Measurements from ENCODE around the gene CCDC88C. TPM values are rescaled to one million over a fixed set of nuclear protein-coding genes. Genes with fewer than 3 reads are reported as not detected.

Gene CCDC88C
- total RNA-seq, 1 experiment from 2014 or later, result 21.3 TPM

DNA sequence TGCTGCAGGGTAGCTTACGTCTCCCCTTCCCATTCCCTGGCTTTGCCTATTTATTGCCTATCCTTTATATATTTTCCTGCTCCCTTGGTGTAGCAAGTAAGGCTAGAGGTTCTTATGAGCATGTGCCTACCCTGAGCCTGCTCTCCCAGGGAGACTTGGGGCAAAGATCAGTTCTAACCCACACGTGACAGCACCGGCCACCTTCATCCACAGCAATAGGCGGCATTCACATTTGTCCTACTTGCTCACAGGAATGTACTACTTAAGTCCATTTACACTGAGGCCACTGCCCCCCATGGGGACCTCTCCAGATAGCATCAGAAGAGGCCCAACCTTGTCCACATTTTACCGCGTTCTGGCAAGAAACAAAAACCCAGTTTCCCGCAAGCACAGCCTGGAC is 181.8 kb downstream of the CCDC88C start:
- CTCF ChIA-PET, result interaction anchor here (0.6 kb wide), 1 partner anchor 33 kb away, joined by 4 read pairs; no protein-coding TSS in a partner anchor
- DNase-seq (ENCODE audit: low read depth, low spot score) (no peak), ATAC-seq (no peak)
- H3K27me3 ChIP-seq (ENCODE audit: control insufficient read depth, insufficient read depth, low read length), result no peaks in the 10 kb centered on the region; the same call in 1 of the 2 replicates
- no peak overlapping the region for H3K27ac ChIP-seq (ENCODE audit: low read length)
- no peak overlapping the region for H3K4me3 ChIP-seq (ENCODE audit: low read depth in 2 of 2, low read length in 2 of 2)
- intact Hi-C loops (cut with micrococcal nuclease; ENCODE audit: unreplicated experiment), result no loop called here
- in situ Hi-C loops (cut with HindIII; ENCODE audit: low pct_unique_long_range_greater_than_20kb, low sequenced_read_pairs), result no loop called here
- POLR2A ChIA-PET, result no interaction called here
- TF ChIP-seq TCF7L2 (IDR thresholded peaks at IDR 0.05; ENCODE audit: low read depth, low read length), result no peak
- no peaks in the 10 kb centered on the region for H3K4me1 ChIP-seq (ENCODE audit: control insufficient read depth, insufficient read depth, low read length)
- no peaks in the 10 kb centered on the region for H3K36me3 ChIP-seq (ENCODE audit: control insufficient read depth, insufficient read depth, low read length)
- H3K9me3 ChIP-seq (ENCODE audit: control insufficient read depth, insufficient read depth, low read depth, low read length), result no peaks in the 10 kb centered on the region
- BruUV-seq (replicated peaks), result no TSS peak

DNA sequence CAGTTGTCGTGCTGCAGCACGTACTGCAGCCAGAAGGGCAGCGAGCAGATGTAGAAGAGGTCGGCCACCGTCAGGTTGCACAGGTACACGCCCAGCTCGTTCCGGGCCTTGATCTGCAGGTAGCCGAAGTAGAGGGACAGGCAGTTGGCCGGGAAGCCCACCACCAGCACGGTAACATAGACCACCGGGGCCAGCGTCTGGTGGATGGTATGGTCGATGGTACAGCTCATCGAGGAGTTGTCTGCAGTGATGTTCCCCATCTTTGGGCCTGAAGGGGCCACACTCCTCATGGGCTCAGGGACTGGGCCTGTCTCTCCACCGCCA is 182.9 kb downstream of the CCDC88C start:
- TF ChIP-seq SIN3A (IDR thresholded peaks at IDR 0.05; ENCODE audit: borderline replicate concordance, insufficient read depth, low read depth, low read length) (no peak), TCF7L2 (IDR thresholded peaks at IDR 0.05; ENCODE audit: low read depth, low read length) (no peak), POLR2AphosphoS5 (IDR thresholded peaks at IDR 0.05; ENCODE audit: low read depth, low read length) (no peak)
- TF ChIP-seq, protein P1, sequence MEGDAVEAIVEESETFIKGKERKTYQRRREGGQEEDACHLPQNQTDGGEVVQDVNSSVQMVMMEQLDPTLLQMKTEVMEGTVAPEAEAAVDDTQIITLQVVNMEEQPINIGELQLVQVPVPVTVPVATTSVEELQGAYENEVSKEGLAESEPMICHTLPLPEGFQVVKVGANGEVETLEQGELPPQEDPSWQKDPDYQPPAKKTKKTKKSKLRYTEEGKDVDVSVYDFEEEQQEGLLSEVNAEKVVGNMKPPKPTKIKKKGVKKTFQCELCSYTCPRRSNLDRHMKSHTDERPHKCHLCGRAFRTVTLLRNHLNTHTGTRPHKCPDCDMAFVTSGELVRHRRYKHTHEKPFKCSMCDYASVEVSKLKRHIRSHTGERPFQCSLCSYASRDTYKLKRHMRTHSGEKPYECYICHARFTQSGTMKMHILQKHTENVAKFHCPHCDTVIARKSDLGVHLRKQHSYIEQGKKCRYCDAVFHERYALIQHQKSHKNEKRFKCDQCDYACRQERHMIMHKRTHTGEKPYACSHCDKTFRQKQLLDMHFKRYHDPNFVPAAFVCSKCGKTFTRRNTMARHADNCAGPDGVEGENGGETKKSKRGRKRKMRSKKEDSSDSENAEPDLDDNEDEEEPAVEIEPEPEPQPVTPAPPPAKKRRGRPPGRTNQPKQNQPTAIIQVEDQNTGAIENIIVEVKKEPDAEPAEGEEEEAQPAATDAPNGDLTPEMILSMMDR (IDR thresholded peaks at IDR 0.05), result no peak
- TF ChIP-seq, protein P2, sequence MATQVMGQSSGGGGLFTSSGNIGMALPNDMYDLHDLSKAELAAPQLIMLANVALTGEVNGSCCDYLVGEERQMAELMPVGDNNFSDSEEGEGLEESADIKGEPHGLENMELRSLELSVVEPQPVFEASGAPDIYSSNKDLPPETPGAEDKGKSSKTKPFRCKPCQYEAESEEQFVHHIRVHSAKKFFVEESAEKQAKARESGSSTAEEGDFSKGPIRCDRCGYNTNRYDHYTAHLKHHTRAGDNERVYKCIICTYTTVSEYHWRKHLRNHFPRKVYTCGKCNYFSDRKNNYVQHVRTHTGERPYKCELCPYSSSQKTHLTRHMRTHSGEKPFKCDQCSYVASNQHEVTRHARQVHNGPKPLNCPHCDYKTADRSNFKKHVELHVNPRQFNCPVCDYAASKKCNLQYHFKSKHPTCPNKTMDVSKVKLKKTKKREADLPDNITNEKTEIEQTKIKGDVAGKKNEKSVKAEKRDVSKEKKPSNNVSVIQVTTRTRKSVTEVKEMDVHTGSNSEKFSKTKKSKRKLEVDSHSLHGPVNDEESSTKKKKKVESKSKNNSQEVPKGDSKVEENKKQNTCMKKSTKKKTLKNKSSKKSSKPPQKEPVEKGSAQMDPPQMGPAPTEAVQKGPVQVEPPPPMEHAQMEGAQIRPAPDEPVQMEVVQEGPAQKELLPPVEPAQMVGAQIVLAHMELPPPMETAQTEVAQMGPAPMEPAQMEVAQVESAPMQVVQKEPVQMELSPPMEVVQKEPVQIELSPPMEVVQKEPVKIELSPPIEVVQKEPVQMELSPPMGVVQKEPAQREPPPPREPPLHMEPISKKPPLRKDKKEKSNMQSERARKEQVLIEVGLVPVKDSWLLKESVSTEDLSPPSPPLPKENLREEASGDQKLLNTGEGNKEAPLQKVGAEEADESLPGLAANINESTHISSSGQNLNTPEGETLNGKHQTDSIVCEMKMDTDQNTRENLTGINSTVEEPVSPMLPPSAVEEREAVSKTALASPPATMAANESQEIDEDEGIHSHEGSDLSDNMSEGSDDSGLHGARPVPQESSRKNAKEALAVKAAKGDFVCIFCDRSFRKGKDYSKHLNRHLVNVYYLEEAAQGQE (IDR thresholded peaks at IDR 0.05; ENCODE audit: insufficient read depth in 1 of 2, low read depth in 2 of 2, low read length in 1 of 2), result no peak
- Histone ChIP-seq H3K9me3 (ENCODE audit: control insufficient read depth, insufficient read depth, low read depth, low read length) (no peaks in the 10 kb centered on the region), H3K27ac (ENCODE audit: low read length) (no peak overlapping the region)

DNA sequence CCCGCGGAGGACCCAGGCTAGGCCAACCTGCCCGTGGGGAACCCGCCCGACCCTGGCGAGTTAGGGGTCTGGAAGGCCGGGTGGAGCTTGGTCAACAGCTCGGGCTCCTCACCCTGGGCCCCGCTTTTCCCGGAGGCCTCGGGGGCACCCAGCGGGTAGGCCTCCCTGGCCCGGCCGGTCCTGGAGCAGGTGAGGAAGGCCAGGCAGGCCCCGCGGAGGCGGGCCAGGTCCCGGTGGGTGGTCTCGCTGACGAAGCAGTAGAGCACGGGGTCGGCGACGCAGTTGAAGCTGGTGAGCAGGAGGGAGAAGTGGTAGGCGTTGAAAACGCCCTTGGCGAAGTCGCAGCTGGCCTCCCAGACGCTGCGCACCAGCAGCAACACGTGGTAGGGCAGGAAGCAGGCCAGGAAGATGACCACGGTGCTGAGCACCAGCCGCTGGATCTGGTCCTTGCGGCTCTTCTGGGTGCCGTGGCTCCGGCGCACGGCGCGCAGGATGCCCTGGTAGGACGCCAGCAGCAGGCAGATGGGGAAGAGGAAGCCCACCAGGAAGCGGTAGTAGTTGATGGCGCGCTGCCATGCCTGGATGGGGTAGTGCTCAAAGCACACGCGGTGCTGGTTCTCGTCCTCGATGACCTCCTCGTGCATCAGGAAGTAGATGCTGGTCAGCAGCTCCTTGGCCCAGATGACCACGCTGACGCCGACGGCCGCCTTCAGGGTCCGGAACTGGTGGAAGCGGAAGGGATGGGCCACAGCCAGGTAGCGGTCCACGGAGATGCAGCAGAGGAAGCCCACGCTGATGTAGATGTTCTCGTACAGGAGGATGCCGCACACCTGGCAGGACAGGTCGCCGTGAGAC is 183.5 kb downstream of the CCDC88C start:
- in situ Hi-C loops (cut with HindIII; ENCODE audit: low pct_unique_long_range_greater_than_20kb, low sequenced_read_pairs) (no loop called here), intact Hi-C loops (cut with micrococcal nuclease; ENCODE audit: unreplicated experiment) (no loop called here)
- ChIA-PET CTCF (no interaction called here), POLR2A (no interaction called here)
- H3K27me3 ChIP-seq (ENCODE audit: control insufficient read depth, insufficient read depth, low read length), result no peaks in the 10 kb centered on the region; the same call in 1 of the 2 replicates
- ATAC-seq (no peak), DNase-seq (ENCODE audit: low read depth, low spot score) (no peak)
- H3K9me3 ChIP-seq (ENCODE audit: control insufficient read depth, insufficient read depth, low read depth, low read length), result no peaks in the 10 kb centered on the region
- H3K27ac ChIP-seq (ENCODE audit: low read length), result no peak overlapping the region
- H3K4me3 ChIP-seq (ENCODE audit: low read depth in 2 of 2, low read length in 2 of 2), result no peak overlapping the region
- BruUV-seq (replicated peaks), result no TSS peak
- TF ChIP-seq POLR2AphosphoS5 (IDR thresholded peaks at IDR 0.05; ENCODE audit: low read depth, low read length), result no peak
- TF ChIP-seq, protein P2 (IDR thresholded peaks at IDR 0.05; ENCODE audit: insufficient read depth in 1 of 2, low read depth in 2 of 2, low read length in 1 of 2), result no peak
- TF ChIP-seq SIN3A (IDR thresholded peaks at IDR 0.05; ENCODE audit: borderline replicate concordance, insufficient read depth, low read depth, low read length), result no peak
- TF ChIP-seq TCF7L2 (IDR thresholded peaks at IDR 0.05; ENCODE audit: low read depth, low read length), result no peak
- TF ChIP-seq, protein P1 (IDR thresholded peaks at IDR 0.05), result no peak
- H3K36me3 ChIP-seq (ENCODE audit: control insufficient read depth, insufficient read depth, low read length), result no peaks in the 10 kb centered on the region
- H3K4me1 ChIP-seq (ENCODE audit: control insufficient read depth, insufficient read depth, low read length), result no peaks in the 10 kb centered on the region

More for the DNA sequence above, 182.9 kb downstream of the CCDC88C start:
- Histone ChIP-seq H3K4me1 (ENCODE audit: control insufficient read depth, insufficient read depth, low read length) (no peaks in the 10 kb centered on the region), H3K4me3 (ENCODE audit: low read depth in 2 of 2, low read length in 2 of 2) (no peak overlapping the region), H3K36me3 (ENCODE audit: control insufficient read depth, insufficient read depth, low read length) (no peaks in the 10 kb centered on the region), H3K27me3 (ENCODE audit: control insufficient read depth, insufficient read depth, low read length) (no peaks in the 10 kb centered on the region; the same call in 1 of the 2 replicates)
- ChIA-PET CTCF (no interaction called here), POLR2A (no interaction called here)
- no TSS peak for BruUV-seq (replicated peaks)
- in situ Hi-C loops (cut with HindIII; ENCODE audit: low pct_unique_long_range_greater_than_20kb, low sequenced_read_pairs), result no loop called here
- ATAC-seq, result no peak
- no peak for DNase-seq (ENCODE audit: low read depth, low spot score)
- intact Hi-C loops (cut with micrococcal nuclease; ENCODE audit: unreplicated experiment), result no loop called here
